ENCODE measurements around the gene POU6F2.
"Not testable (repeated sequence)": the region's sequence is repeated elsewhere in the genome, so short reads cannot be mapped to it uniquely, and the experiment has no call there.

The POU6F2 gene

DNA sequence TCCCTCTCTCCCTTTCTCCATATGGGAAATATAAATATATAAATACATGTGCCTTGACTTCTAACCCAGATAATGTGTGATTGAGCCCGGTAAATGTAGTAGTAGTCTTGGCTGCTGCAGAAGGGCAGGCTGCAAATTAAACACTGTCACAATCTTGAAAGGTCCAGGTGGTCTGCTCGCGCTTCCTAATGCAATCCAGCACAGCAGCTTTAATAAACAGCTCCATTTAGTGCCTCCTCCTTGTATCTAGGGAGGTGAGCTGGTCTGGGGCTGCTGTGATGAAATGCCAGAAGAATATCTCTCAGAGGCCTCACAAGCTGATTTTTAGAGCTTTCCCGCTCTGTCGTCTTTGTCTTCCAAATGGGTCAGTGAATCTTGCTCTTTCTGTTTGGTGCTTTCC, 782 bp downstream of the POU6F2 start:
- DNase-seq (ENCODE audit: low read depth, low spot score) = no peak

DNA sequence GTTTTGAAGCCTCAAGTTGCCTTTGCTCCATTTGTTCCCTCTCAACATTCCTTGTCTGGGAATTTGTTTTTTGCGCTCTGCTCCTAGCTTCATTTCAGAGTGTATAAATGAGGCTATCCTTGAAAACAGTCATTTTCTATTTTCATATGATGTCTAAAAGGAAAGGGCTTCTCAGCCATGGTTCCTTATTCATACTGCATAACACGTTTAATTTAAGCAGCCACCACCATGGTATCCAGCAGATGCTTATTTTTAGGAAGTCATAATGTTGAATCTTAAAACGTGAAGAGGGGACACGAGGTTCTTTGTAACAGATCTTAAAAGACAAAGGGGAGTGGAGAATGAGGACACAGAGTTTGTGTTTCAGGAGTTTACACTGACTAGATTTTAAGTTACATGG, 14.5 kb downstream of the POU6F2 start:
- no peak for DNase-seq (ENCODE audit: low read depth, low spot score)

DNA sequence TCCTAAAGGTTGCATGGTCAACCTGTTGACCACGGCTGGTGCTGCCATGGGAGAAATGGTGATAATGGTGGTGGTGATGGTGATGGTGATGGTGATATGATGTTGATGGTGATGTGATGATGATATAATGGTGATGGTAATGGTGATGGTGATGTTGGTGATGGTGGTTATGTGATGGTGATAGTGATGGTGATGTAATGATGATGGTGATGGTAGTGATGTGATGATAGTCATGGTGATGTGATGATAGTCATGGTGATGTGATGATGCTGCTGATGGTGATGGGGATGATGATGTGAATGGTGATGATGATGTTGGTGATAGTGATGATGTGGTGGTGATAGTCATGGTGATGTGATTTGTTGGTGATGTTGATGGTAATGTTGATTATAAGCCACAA, 23.9 kb downstream of the POU6F2 start:
- no peak for DNase-seq (ENCODE audit: low read depth, low spot score)

DNA sequence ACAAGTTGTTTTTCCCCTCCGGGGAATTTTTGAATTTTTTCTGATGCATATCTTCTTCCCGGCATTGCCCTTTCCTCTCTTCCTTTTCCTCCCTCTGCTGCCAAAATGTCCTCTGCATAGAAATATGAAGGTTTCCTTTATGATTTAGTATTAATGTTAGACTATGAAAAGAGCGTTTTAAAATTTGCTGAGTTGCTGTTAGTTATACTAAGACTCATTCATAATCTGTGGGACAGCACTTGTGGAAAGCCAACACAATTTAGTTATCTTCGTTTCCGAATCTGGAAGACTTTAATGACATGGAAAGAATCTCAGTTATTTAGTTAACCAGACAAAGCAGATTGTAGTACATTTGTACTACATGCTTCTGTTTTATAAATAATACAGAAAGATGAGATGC, 25.0 kb downstream of the POU6F2 start:
- no peak for DNase-seq (ENCODE audit: low read depth, low spot score)

DNA sequence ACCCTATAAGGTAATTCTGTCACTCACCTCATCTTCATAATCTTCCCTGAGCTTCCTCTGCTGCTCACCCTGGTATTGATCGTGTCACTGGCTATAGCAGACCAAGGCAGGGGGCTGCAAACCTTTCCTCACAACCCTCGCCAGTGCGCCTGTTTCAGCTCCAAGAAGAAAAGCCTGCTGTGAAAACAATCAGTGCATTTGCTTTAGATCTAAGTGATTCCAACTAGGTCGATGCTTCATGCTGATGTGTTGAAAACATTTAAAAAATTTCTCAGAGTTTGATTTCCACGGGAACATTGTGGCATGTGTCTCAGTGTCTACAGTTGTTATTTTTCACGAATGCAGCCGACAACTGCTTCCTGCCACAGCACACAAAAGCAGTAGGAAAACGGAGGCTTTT, 27.3 kb downstream of the POU6F2 start:
- no peak for DNase-seq (ENCODE audit: low read depth, low spot score)

DNA sequence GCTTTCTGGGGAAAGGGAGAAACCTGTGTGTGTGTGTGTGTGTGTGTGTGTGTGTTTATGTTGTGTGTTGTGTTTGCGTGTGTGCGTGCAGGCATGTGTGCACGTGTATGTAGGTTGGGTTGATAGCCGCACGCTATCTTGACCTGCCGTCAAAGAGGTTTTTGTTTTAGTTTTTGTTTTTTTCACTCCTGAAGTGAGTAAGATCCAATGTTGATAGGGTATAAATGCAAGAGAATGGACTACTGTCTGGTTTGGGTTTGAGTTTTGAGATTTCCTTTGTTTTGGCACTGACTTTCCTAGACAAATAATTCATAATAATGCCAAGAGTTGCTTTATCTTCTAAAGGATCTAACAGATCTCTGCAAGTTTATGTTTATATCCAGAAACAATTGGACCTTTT, 27.8 kb downstream of the POU6F2 start:
- no peak for DNase-seq (ENCODE audit: low read depth, low spot score)

DNA sequence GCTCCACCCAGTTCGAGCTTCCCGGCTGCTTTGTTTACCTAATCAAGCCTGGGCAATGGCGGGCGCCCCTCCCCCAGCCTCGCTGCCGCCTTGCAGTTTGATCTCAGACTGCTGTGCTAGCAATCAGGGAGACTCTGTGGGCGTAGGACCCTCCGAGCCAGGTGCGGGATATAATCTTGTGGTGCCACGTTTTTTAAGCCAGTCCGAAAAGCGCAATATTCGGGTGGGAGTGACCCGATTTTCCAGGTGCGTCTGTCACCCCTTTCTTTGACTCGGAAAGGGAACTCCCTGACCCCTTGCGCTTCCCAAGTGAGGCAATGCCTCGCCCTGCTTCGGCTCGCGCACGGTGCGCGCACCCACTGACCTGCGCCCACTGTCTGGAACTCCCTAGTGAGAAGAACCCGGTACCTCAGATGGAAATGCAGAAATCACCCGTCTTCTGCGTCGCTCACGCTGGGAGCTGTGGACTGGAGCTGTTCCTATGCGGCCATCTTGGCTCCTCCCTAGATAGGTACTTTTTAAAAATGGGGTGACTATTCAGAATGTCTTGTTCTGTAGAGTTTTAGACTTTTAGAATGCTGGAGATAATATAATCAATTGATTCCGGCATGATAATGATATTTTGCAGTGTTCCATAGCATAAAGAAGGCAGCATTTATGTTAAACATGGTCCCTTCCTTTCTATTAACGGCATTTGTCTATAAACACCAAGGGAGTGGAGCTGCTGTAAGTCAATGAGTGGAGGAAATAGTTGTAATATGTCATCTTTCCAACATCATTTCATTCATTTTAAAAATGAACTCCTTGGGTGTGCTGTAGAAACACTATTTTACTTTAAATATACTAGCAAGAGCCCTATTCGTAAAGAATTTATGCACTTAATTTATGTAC, 35.6 kb downstream of the POU6F2 start:
- not testable (repeated sequence) for DNase-seq (ENCODE audit: low read depth, low spot score)

DNA sequence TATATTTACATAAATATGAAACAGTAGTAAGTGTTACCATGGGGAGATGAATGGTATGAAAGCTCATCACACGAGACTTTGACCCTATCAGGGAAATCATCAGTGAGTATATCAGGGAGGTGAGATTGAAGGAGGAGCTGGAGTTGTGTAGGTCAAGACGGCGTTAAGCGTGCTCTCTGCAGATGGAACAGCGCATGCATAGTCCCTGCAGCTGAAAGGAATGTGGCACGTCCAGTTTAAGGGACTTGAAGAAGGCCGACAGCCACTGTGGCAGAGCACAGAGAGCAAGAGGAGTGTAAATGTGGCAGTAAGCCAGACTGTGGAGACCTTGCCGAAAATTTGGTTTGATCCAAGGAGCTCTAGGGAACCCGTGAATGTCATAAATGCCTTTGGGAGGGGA, 38.9 kb downstream of the POU6F2 start:
- DNase-seq (ENCODE audit: low read depth, low spot score) = no peak

DNA sequence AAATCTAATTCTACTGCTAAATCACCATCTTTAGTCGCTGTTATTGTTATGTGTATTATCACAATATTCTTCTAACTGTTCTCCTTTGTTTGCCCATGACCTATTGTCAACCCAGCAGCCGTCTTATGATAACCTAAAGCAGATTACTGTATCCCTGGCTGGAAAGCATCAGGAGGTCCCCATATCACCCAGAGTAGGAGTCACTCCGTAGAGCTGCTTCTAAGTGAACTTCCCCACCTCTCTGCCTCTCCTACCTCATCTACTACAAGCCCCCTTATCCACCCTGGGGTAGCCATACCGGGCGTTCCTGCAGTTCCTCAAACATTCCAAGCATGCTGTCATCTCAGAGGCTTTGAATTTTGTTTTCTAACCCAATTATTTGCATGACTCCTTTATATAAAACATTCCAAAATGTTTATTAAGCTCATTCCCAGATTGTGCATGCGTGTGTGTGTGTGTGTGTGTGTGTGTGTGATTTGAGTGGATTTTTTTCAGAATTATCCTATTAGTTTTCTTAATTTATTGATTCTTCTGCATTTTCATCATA, 39.7 kb downstream of the POU6F2 start:
- no peak for DNase-seq (ENCODE audit: low read depth, low spot score)

DNA sequence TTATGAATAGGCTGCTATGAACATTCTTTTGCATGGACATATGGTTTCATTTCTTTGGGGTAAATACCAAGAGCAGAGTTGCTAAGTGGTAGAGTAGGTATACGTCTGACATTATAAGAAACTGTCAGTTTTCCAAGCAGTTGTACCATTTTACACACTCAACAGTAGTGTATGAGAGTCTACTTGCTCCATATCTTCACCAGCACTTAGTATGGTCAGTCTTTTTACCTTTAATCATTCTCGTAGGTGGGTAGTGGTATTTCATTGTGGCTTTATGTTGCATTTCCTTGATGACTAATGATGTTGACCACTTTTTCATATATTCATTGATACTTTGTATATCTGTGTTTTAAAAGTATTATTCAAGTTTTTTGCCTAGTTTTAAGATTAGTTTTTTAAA, 45.1 kb downstream of the POU6F2 start:
- no peak for DNase-seq (ENCODE audit: low read depth, low spot score)

DNA sequence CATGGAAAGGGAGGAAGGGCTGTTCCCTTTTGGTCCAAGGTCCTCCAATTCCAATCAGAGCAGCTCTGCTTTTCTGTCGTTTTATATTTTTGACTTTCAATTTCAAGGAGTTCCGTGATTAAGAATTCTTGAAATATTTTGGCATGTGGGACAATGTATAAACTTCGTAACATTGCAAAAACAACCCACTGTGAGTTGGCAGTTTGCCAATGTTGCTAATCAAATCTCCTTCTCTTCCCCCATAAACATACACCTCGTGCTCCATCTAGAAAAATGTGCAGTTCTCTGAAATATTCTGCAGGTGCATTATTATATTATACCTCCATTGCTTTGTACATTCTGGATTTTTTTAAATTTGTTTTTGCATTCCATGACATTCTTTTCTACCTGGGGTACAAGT, 49.8 kb downstream of the POU6F2 start:
- no peak for DNase-seq (ENCODE audit: low read depth, low spot score)

DNA sequence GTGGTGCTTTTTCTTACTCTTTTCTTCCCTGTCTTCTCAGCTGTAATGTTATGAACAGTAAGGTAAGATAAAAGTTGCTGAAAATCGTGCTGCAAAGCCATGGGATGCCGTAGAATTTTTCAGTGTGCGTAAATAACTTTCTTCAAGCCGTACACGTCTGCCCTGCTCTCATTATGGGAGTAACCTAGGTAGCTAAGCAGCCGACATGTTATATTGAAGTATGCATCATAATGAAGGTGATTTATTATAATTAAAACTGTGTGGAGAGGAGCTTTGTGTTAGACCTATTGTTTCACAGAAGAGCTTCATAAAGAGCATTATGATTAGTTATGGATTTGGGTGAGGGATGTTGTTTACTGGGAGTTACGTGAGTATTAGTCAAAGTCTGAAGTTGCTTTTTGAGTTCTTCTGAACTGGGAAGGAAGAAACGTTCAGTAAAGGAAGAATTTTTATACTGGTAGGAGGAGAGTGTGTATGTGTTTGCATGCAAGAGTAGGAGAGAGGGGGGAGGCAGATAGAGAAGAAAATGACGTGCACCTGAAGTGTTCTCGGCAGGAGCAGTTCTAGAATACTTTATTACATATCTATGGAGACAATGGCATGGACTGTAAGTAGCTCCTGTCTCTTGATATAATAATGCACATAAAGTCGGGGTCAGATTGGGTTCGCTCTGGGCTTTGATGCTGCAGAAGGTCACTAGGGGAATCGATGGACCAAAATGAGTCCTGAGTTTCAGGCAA, 56.3 kb downstream of the POU6F2 start:
- no peak for DNase-seq (ENCODE audit: low read depth, low spot score)

DNA sequence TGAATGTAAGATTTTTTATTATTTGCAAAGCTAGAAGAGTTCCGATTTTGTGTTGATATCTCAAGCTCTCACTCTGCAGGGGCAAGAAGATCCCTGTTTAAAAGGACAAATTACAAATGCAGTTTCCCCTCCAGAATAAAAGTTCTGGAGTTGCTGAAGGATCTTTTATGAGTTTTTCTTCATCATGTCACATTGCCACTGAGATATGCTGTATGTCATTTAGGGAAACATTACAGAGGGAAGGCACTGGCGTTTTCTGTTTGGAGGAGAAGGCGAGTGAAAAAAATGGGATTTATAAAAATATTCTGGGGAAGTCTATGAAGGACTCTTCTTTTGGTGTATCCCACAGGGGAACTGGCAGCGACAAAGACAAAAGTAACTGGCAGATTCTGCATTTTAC, 57.4 kb downstream of the POU6F2 start:
- DNase-seq (ENCODE audit: low read depth, low spot score) = no peak

DNA sequence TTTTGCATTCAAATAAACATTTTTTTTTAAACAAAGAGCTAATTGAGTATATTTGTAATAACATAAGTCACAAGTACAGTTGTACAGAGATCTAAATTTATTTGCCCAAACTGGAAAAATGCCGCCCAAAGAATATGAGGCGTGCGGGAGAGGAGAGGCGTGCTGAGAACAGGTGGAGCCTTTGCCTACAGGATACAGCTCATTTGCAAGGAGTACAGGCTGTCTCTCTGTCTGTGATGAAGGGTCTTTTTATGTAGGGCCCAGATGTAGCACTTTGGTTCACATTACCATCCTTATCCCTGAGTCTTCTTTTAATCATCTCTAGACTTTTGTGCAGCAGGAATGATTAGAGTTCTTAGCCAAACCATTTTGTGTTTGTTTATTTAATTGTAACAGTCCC, 58.2 kb downstream of the POU6F2 start:
- no peak for DNase-seq (ENCODE audit: low read depth, low spot score)

DNA sequence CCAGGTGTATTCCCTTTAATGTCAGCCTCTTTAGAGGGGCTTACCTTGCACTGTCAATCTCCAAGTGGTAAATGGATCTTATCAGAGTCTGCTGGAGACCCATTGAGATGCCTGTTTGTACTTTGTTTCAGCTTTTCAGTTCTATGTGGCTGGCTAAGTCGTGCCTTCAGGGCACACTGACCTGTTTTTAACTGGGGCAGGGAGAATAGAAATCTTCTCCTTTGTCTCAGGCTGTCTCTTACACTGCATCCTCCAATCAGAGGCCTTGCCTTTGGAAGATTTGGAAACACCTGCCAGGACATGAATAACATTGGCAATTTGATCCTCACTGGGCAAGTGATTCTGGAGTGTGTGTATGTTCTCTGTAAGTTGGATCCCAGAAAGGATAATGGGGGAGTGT, 65.0 kb downstream of the POU6F2 start:
- DNase-seq (ENCODE audit: low read depth, low spot score) = no peak

DNA sequence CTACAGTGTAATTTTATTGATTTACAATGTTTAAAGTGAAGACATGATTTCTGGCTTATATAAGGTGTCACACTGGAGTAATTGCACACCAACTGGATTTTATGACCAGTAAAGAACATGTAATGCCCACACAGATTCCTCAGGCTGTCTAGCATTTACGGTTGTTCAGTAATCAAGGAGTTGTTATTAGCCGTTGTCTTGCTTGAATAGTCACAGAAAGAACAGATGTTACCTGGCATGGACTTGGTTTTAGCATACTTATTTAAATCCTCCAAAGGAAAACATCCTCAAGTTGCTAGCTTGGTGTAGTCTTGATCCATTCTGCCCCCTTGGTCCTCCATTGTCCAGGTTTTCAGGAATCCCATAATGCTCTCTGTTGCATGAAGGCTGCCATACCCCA, 65.8 kb downstream of the POU6F2 start:
- DNase-seq (ENCODE audit: low read depth, low spot score) = no peak

DNA sequence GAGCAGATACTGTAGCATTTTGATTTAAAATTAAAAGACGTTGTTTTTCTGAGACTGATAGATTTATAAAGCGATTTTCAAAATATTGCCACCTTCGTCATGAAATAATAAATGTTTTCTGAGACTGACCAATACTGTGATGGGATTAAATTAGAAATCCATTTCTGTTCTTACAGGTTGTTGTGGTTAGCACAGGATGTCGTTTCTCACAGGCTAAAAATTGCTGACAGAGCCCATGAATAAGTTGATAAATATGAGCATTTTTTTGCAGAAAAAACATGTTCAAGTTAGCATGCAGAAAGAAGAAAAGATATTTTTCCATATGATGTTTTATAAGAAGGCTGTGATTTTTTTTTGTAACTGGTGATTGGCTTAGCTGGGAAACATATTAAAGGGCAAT, 66.8 kb downstream of the POU6F2 start:
- no peak for DNase-seq (ENCODE audit: low read depth, low spot score)

DNA sequence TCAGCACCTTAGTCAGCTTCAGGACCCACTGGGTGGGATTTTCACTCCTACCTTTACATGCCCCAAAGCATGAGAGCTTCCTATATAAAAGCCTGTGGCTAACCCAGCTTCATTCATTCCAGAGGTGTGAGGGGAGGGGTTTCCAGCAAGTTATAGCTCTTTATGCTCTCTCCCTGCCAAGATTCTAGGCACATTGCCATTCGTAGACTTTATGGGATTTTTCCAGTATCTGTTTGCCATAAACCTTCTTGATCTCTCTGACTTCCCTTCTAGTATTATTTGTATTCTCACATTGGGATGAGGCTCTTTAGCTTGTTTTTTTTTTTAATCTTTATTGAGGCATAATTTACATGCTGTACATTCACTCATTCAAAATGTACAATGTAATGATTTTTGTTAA, 67.5 kb downstream of the POU6F2 start:
- no peak for DNase-seq (ENCODE audit: low read depth, low spot score)

DNA sequence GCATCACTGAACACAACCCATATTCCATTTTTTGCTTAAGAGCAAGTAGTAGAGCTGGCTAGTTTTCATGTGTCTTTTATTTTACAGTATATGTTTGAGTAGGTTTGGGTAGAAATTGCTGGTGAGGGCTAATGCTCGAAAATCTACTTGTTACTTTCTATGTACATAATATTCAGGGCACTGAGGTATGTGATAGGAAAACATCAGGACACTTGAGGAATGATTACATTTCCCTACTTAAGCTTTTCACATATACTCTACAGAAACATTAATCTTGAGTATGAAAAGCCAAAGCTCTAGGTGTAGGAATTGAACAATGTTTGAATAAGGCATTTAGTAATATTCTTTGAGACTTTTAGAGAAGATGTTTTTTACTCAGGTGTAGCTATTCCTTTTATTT, 73.6 kb downstream of the POU6F2 start:
- DNase-seq (ENCODE audit: low read depth, low spot score) = no peak

DNA sequence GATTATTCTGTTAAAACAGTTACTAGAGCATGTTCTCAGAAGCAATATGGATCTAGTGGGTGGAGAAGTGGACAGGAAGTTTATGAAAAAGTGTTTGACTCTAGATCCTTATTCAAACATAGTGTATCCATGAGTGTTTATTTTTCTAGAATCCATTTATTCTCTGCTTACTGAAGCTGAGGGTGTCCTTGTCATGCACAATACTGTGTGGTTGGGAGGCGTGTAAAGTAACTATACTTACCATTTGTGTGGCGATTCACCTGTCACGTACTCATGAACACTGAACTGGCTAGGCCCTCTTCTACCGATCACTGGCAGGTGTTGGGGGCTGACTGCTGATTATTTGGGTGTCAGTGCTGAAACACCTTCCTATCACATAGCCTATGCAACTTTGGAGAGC, 74.0 kb downstream of the POU6F2 start:
- DNase-seq (ENCODE audit: low read depth, low spot score) = no peak

DNA sequence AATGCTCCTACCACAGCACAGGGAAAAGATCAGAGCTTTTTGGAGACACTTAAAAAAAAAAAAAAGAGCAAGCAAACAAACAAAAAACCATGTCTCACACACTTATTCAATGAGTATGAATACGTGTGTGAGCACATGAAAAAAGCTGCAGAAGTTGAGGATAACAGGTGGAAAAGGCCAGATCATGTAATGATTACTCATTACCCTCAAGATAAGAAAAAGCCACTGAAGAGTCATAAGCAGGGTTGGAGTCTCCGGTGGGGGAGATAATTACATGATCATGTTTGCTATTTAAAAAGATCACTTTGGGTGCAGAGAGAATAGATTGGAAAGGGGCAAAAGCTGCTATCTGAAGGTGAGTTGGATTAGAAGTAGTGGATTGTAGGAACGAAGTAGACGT, 77.0 kb downstream of the POU6F2 start:
- no peak for DNase-seq (ENCODE audit: low read depth, low spot score)

DNA sequence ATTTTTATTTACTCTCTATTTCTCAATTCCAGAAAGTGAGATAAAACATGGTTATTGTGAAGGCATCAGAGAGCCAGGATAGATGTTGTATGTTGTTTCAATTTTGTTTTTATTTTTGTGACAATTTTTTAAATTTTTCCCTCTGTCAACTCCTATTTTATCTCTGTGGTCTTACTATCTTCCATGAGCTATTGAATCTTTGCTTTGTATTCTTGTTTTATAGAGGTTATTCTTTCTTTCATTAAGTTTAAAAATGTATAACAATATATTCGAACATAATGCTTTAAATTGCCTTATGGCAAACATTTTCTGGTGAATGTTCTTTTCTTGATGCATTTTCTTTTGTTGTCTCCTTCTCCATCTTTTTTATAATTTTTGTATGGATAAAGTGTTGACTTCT, 78.4 kb downstream of the POU6F2 start:
- DNase-seq (ENCODE audit: low read depth, low spot score) = no peak

DNA sequence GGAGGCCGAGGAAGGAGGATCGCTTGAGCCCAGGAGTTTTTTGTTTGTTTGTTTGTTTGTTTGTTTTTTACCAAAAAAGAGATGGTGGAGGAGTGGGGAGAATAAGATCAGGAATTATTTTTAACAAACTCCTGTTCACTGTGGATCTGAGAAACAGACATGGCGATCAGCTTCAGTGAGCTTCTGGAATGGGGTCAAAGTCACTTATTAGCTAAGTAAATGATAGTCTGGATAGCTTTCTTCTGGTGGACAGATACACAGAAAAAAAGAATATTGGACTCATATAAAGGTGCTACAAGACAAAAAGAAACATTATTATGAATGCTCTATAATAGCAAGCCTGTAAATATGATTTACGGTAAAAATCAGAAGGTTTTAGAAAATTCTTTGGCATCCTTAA, 85.1 kb downstream of the POU6F2 start:
- no peak for DNase-seq (ENCODE audit: low read depth, low spot score)
